ENCODE measurements around the gene ZNF853.

DNA sequence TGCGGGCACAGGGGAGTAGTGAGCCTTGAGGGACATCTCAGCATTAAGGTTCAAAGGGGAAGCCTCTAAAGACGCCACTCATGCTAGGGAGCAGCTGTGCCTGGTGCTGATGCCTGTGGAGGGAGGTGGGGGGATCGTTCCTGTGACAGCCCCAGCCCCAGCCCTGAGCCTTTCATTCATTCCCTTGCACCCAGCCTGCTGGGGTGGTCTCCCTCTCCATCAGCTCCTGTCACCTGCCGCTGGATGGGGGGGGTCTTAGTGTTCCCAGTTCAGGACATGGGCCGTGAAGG is 33.4 kb downstream of the ZNF853 start:
- TF ChIP-seq CTCF (conservative IDR thresholded peaks at IDR 0.05; ENCODE audit: low read depth, low read length) (no peak), EZH2 (IDR thresholded peaks at IDR 0.05; ENCODE audit: borderline replicate concordance, low read depth, low read length, poor library complexity, severe bottlenecking) (no peak)
